K562 (cell line): ENCODE measurements around the gene TMEM86A. TPM values are rescaled to one million over a fixed set of nuclear protein-coding genes. Genes with fewer than 3 reads are reported as not detected.
"Not testable (repeated sequence)": the region's sequence is repeated elsewhere in the genome, so short reads cannot be mapped to it uniquely, and the experiment has no call there.

ENCODE experiments used
- ATAC-seq: fragments of 200-7000 bp; cut with Tn5 transposase; 3 replicates; pipeline ENCODE4 v1.9.1; 2020; ENCODE audit warnings: moderate library complexity
- BruUV-seq: library from RNA; stranded (reverse); fragments of 400-500 nt; replicated peaks from 2 replicates; lab custom pipeline; 2021; lab: Mats Ljungman, UMichigan
- CTCF ChIA-PET: fragments of 300-600 bp; formaldehyde crosslinking; extraction: SDS; loops from one replicate; lab custom pipeline; 2021; ENCODE audit warnings: low intra/inter-chr PET ratio; lab: Yijun Ruan, JAX
- POLR2A ChIA-PET: fragments of 300-600, 350-650 bp; sonication (Branson Sonifier 250); formaldehyde crosslinking; extraction: SDS; loops from one replicate; lab custom pipeline; 2021; ENCODE audit warnings: antibody characterized with exemption, inconsistent platforms; lab: Yijun Ruan, JAX
- DNase-seq, 4 experiments: peaks; one replicate each; pipeline versions ENCODE4 v3.0.0 to v3.0.0-alpha.2; 2011 to 2018; ENCODE audit warnings: low spot score in 3 of 4, mixed read lengths in 3 of 4; ENCODE audit errors: extremely low read depth in 1 of 4
- FAIRE-seq: peaks from 2 replicates; lab custom pipeline; 2011; peaks lifted over from hg19 to GRCh38; lab: Jason Lieb, UNC
- H2AFZ ChIP-seq: 2 replicates; pipeline ENCODE4 v1.6.0; 2011; ENCODE audit warnings: low read depth, low read length, control low read depth, inconsistent platforms
- H3K27ac ChIP-seq: fragments of 200-600 bp; 3 replicates; pipeline ENCODE4 v1.8.0; 2011; ENCODE audit warnings: low read depth, mild to moderate bottlenecking, control low read depth, inconsistent platforms, low read length, moderate library complexity, mixed read lengths; ENCODE audit errors: extremely low read depth
- H3K27me3 ChIP-seq, 2 experiments: fragments of 300-600 bp in 1 of 2; 2 replicates in 1 of 2; 3 replicates in 1 of 2; pipeline versions ENCODE4 v1.6.0 to v1.8.0; 2011; ENCODE audit warnings: inconsistent platforms in 2 of 2, low read length in 2 of 2, mild to moderate bottlenecking in 1 of 2, mixed read lengths in 1 of 2, moderate library complexity in 1 of 2; ENCODE audit not compliant: control insufficient read depth in 2 of 2, insufficient read depth in 2 of 2
- H3K36me3 ChIP-seq: fragments of 300-600 bp; 3 replicates; pipeline ENCODE4 v1.8.0; 2011; ENCODE audit warnings: mild to moderate bottlenecking, low read length, inconsistent platforms; ENCODE audit not compliant: control insufficient read depth, insufficient read depth
- H3K4me1 ChIP-seq, 2 experiments: fragments of 200-600 bp in 1 of 2; replicated peaks in 1 of 2; 2 replicates in 1 of 2; 3 replicates in 1 of 2; pipeline versions ENCODE4 v1.5.1 to v1.8.0; 2011; ENCODE audit warnings: inconsistent platforms in 2 of 2, low read length in 2 of 2, mild to moderate bottlenecking in 1 of 2, mixed read lengths in 1 of 2, moderate library complexity in 1 of 2; ENCODE audit not compliant: control insufficient read depth in 2 of 2, insufficient read depth in 2 of 2
- H3K4me2 ChIP-seq: 2 replicates; pipeline ENCODE4 v1.6.1; 2011; ENCODE audit warnings: low read length, control low read depth, inconsistent platforms, mixed read lengths; ENCODE audit not compliant: insufficient read depth
- H3K4me3 ChIP-seq: fragments of 200-600 bp; sonication (generic), shearing (Covaris generic); 2 replicates; pipeline ENCODE4 v1.5.1; 2016; ENCODE audit warnings: control low read depth, inconsistent platforms
- H3K79me2 ChIP-seq: fragments of 200-600 bp; 3 replicates; pipeline ENCODE4 v1.8.0; 2011; ENCODE audit warnings: low read length, inconsistent platforms; ENCODE audit not compliant: control insufficient read depth, insufficient read depth
- H3K9ac ChIP-seq, 2 experiments: 2 replicates each; pipeline versions ENCODE4 v1.6.0 to v1.6.1; 2011; ENCODE audit warnings: low read depth in 2 of 2, low read length in 2 of 2, control low read depth in 1 of 2, inconsistent platforms in 1 of 2, mild to moderate bottlenecking in 1 of 2, mixed read lengths in 1 of 2; ENCODE audit not compliant: insufficient read depth in 1 of 2
- H3K9me1 ChIP-seq: one replicate; pipeline ENCODE4 v1.6.0; 2011; ENCODE audit warnings: inconsistent platforms, mild to moderate bottlenecking, low read length, moderate library complexity; ENCODE audit not compliant: control insufficient read depth, insufficient read depth
- H3K9me3 ChIP-seq: replicated peaks from 2 replicates; pipeline ENCODE4 v1.5.1; 2011; ENCODE audit warnings: low read depth, low read length, inconsistent platforms; ENCODE audit not compliant: control insufficient read depth, insufficient read depth
- H4K20me1 ChIP-seq: replicated peaks from 2 replicates; pipeline ENCODE4 v1.6.1; 2011; ENCODE audit warnings: low read length, inconsistent platforms, mixed read lengths; ENCODE audit not compliant: control insufficient read depth, insufficient read depth
- ARID3A ChIP-seq: IDR thresholded peaks from 2 replicates; pipeline ENCODE4 v1.6.1; 2012; ENCODE audit warnings: low read depth, low read length, improper control_type of control experiment, borderline replicate concordance
- EHMT2 ChIP-seq: fragments of 450-650 bp; IDR thresholded peaks from 2 replicates; pipeline ENCODE4 v1.6.1; 2018; ENCODE audit warnings: antibody characterized with exemption
- RBM22 ChIP-seq: fragments of 200-400 bp; formaldehyde crosslinking; IDR thresholded peaks from 2 replicates; pipeline ENCODE4 v1.6.1; 2018; ENCODE audit warnings: low read length, low read depth; ENCODE audit not compliant: poor library complexity, severe bottlenecking
- RFX1 ChIP-seq: fragments of 450-650 bp; IDR thresholded peaks from 2 replicates; pipeline ENCODE4 v1.6.1; 2016; ENCODE audit warnings: mild to moderate bottlenecking, moderate library complexity
- SRF ChIP-seq, 2 experiments: fragments of 250-450, 450-650 bp in 1 of 2; sonication (Bioruptor Pico) in 1 of 2; sonication (generic) in 1 of 2; formaldehyde crosslinking; IDR thresholded peaks; 2 replicates each; pipeline versions ENCODE4 v1.5.0 to v1.5.1; 2020 to 2022; ENCODE audit warnings: mild to moderate bottlenecking in 1 of 2, missing genetic modification reagents in 1 of 2
- ZBTB1 ChIP-seq: sonication (generic); formaldehyde crosslinking; IDR thresholded peaks from 2 replicates; pipeline ENCODE4 v1.8.1; 2023; ENCODE audit warnings: missing genetic modification reagents, low read depth, mild to moderate bottlenecking, borderline replicate concordance
- ZNF143 ChIP-seq: sonication (generic); formaldehyde crosslinking; IDR thresholded peaks from 2 replicates; pipeline ENCODE4 v1.9.0; 2022; ENCODE audit warnings: mild to moderate bottlenecking, missing genetic modification reagents
- ZNF75A ChIP-seq: fragments of 450-650 bp; formaldehyde crosslinking; IDR thresholded peaks from 2 replicates; pipeline ENCODE4 v1.4.0; 2020; ENCODE audit warnings: mild to moderate bottlenecking
- ZSCAN32 ChIP-seq: fragments of 450-650 bp; formaldehyde crosslinking; IDR thresholded peaks from 2 replicates; pipeline ENCODE4 v1.4.0; 2020; ENCODE audit warnings: mild to moderate bottlenecking, moderate library complexity
- WGBS: fragments of 100-300 bp; shearing (Covaris generic); methylation state at CpG from one replicate; pipeline ENCODE4 v1.1.6; 2016; ENCODE audit warnings: low coverage, mixed read lengths; ENCODE audit not compliant: insufficient coverage; ENCODE audit errors: missing lambda C conversion rate; 5-methylcytosine and 5-hydroxymethylcytosine counted together
- in situ Hi-C: fragments of 300-500 bp; cut with MboI; formaldehyde crosslinking; loops from 4 replicates; pipeline ENCODE4 v1.15.0; 2018; ENCODE audit warnings: inconsistent platforms, mixed read lengths
- intact Hi-C: fragments of 100-400 bp; cut with micrococcal nuclease; formaldehyde crosslinking; loops from 2 replicates; pipeline ENCODE4 v1.14.2; 2022
- polyA plus RNA-seq, 8 experiments: library from polyadenylated mRNA; depleted of rRNA in 4 of 8; stranded (reverse) in 5 of 8; unstranded in 3 of 8; fragments of >200 nt; fragmentation: Nextera tagmentation in 2 of 8; fragmentation: Illumina TruSeq in 1 of 8; extraction: Ambion mirVana in 2 of 8; extraction: Trizol in 1 of 8; gene quantifications; 2 replicates each; pipeline versions ENCODE4 v1.2.1 to v1.2.3, GENCODE V29; 2011 to 2014; ENCODE audit warnings: inconsistent platforms in 1 of 8, missing spikeins in 1 of 8
- total RNA-seq, 7 experiments: library from RNA; depleted of rRNA in 6 of 7; stranded (reverse); fragments of >200 nt in 6 of 7; fragmentation: Illumina TruSeq in 2 of 7; extraction: Trizol in 2 of 7; gene quantifications; 2 replicates each; pipeline versions ENCODE4 v1.2.1 to v1.2.3, GENCODE V29; 2011 to 2021; ENCODE audit warnings: low replicate concordance in 1 of 7

The TMEM86A gene
- total and polyA plus RNA-seq, 9 of the 15 experiments (the other 6 are each of a cell fraction or from before 2014, with no cell fraction given) = 0.22 to 1.3 (median 0.40) TPM; not detected in 2

GRCh38 chr11:18657673-18658072, 40.9 kb upstream of the TMEM86A start:
- WGBS = 2% methylated on average over 5 of the region's 5 CpGs
- Histone ChIP-seq H3K4me1 (no peaks in the 10 kb centered on the region; a peak in 1 of 5 replicates), H3K4me2 (no peak overlapping the region), H3K4me3 (no peak overlapping the region), H4K20me1 (no peaks in the 10 kb centered on the region), H3K9me1 (no peaks in the 10 kb centered on the region), H2AFZ (no peak overlapping the region), H3K79me2 (no peaks in the 10 kb centered on the region), H3K36me3 (no peaks in the 10 kb centered on the region), H3K27ac (no peak overlapping the region), H3K9me3 (no peaks in the 10 kb centered on the region), H3K9ac (no peak overlapping the region), H3K27me3 (no peaks in the 10 kb centered on the region)
- intact Hi-C loops = no loop called here
- POLR2A ChIA-PET = interaction anchor here (0.6 kb wide), 1 partner anchor 125 kb away, joined by 3 read pairs; no protein-coding TSS in a partner anchor
- ATAC-seq = no peak
- TF ChIP-seq ZSCAN32 (CRISPR knock-in tag) = no peak
- TF ChIP-seq ZNF143 = no peak
- TF ChIP-seq EHMT2 = no peak
- TF ChIP-seq ZBTB1 (CRISPR knock-in tag) = no peak
- no peak for TF ChIP-seq RBM22
- no peak for TF ChIP-seq ARID3A
- TF ChIP-seq ZNF75A (CRISPR knock-in tag) = no peak
- peak in 1 of 2 experiments; percentile 94; a peak in 2 of 4 replicates for TF ChIP-seq SRF (CRISPR knock-in tag; IDR thresholded peaks at IDR 0.05)
- peak; percentile 61 for TF ChIP-seq RFX1
- no TSS peak for BruUV-seq
- no peak for FAIRE-seq
- CTCF ChIA-PET = no interaction called here
- in situ Hi-C loops = loop anchor here (5.0 to 10.0 kb wide), 2 partner anchors 75 to 403 kb away; no protein-coding TSS in a partner anchor
- DNase-seq = peak in 1 of 4 experiments; percentile 18

- ATAC-seq, H3K9me3 ChIP-seq, H4K20me1 ChIP-seq, H3K4me2 ChIP-seq, H3K27me3 ChIP-seq, H3K79me2 ChIP-seq, H2AFZ ChIP-seq, H3K9me1 ChIP-seq, CTCF ChIA-PET, FAIRE-seq, H3K9ac ChIP-seq, BruUV-seq, H3K4me1 ChIP-seq, intact Hi-C loops, in situ Hi-C loops, H3K27ac ChIP-seq, H3K36me3 ChIP-seq, H3K4me3 ChIP-seq, DNase-seq: not testable (repeated sequence)
- 3% methylated on average over 10 of the region's 10 CpGs for WGBS
- POLR2A ChIA-PET = interaction anchor here (1.8 kb wide), 1 partner anchor 18 kb away, joined by 3 read pairs; no protein-coding TSS in a partner anchor
Measured at GRCh38 chr11:18665353-18665872, 33.2 kb upstream of the TMEM86A start.
